Glutamatergic neuron (in vitro differentiated cells): Measurements from ENCODE around the gene PLCXD1. TPM values are rescaled to one million over a fixed set of nuclear protein-coding genes. Genes with fewer than 3 reads are reported as not detected.
"Not testable (repeated sequence)": the region's sequence is repeated elsewhere in the genome, so short reads cannot be mapped to it uniquely, and the experiment has no call there.

Source experiments
- DNase-seq: peaks from one replicate; pipeline ENCODE4 v3.0.0; 2022
- H3K27ac Mint-ChIP-seq: one replicate; pipeline ENCODE4 v1.8.0; 2020; ENCODE audit warnings: mild to moderate bottlenecking, mixed read lengths, inconsistent platforms; ENCODE audit not compliant: unreplicated experiment
- H3K27me3 Mint-ChIP-seq: one replicate; pipeline ENCODE4 v1.8.0; 2020; ENCODE audit warnings: mild to moderate bottlenecking, moderate library complexity, mixed read lengths, inconsistent platforms; ENCODE audit not compliant: unreplicated experiment
- H3K36me3 Mint-ChIP-seq: one replicate; pipeline ENCODE4 v1.8.0; 2020; ENCODE audit warnings: mild to moderate bottlenecking, mixed read lengths, inconsistent platforms; ENCODE audit not compliant: unreplicated experiment
- H3K4me1 Mint-ChIP-seq: one replicate; pipeline ENCODE4 v1.8.0; 2020; ENCODE audit warnings: mild to moderate bottlenecking, low read depth, mixed read lengths, inconsistent platforms; ENCODE audit not compliant: unreplicated experiment
- H3K4me3 Mint-ChIP-seq: one replicate; pipeline ENCODE4 v1.8.0; 2020; ENCODE audit warnings: mild to moderate bottlenecking, mixed read lengths, inconsistent platforms; ENCODE audit not compliant: unreplicated experiment
- H3K9me3 Mint-ChIP-seq: one replicate; pipeline ENCODE4 v1.8.0; 2020; ENCODE audit warnings: mild to moderate bottlenecking, moderate library complexity, mixed read lengths, inconsistent platforms; ENCODE audit not compliant: unreplicated experiment
- CTCF ChIP-seq: fragments of 200-600 bp; sonication (generic); IDR thresholded peaks from one replicate; pipeline ENCODE4 v1.5.0; 2021; ENCODE audit not compliant: partially characterized antibody, unreplicated experiment
- total RNA-seq: library from RNA; stranded (reverse); fragmentation: NEBNext Ultra II Directional; extraction: Animal tissue kit (Norgen Biotek cat#: 25700); gene quantifications from one replicate; pipeline ENCODE4 v1.2.1, GENCODE V29; 2021; ENCODE audit not compliant: unreplicated experiment

Gene PLCXD1
- total RNA-seq, 1 donor from 2014 or later: 36.4 TPM

DNA sequence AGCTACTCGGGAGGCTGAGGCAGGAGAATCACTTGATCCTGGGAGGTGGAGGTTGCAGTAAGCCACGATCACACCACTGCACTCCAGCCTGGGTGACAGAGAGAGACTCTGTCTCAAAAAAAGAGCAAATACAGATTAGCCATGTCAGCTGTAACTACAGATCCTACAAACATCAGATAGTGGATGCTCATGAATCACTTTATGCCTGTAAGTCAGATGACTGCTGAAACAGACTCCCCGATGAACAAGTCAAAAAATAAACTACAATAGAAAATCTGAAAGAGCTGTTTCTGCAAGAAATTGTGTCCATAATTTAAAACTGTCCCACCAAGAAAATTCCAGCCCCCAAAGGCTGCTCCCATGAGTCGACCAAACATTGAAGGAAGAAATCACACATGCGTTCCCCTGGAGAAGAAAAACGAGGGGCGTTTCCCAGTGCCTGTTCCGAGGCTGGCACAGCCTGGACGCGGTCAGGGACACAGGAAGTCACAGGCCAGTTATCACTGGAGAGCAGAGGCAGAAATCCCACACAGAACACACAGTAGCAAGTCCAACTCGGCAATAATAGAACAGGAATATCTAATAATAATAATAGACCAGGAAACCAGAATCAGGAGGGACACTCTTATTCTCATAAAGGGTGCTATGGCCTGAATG is 67.4 kb downstream of the PLCXD1 start:
- no peak for TF ChIP-seq CTCF
- Mint-ChIP-seq H3K9me3 (peaks cover 9% of the 10 kb centered on the region), H3K27me3 (peaks cover 2% of the 10 kb centered on the region), H3K4me3 (peak overlapping the region; percentile 40), H3K36me3 (no peaks in the 10 kb centered on the region), H3K27ac (no peak overlapping the region), H3K4me1 (peaks cover 7% of the 10 kb centered on the region)
- no peak for DNase-seq

GRCh38 chrX:349196-349595 is 68.0 kb downstream of the PLCXD1 start:
- no peak for DNase-seq
- H3K27ac Mint-ChIP-seq: no peak overlapping the region
- H3K4me1 Mint-ChIP-seq: peaks cover 7% of the 10 kb centered on the region
- H3K4me3 Mint-ChIP-seq: no peak overlapping the region
- H3K27me3 Mint-ChIP-seq: peaks cover 2% of the 10 kb centered on the region
- TF ChIP-seq CTCF: no peak
- H3K9me3 Mint-ChIP-seq: peaks cover 9% of the 10 kb centered on the region
- no peaks in the 10 kb centered on the region for H3K36me3 Mint-ChIP-seq

GRCh38 chrX:349702-350101 is 68.5 kb downstream of the PLCXD1 start:
- Mint-ChIP-seq H3K27ac (no peak overlapping the region), H3K36me3 (no peaks in the 10 kb centered on the region), H3K4me3 (no peak overlapping the region), H3K27me3 (peaks cover 2% of the 10 kb centered on the region), H3K4me1 (peaks cover 7% of the 10 kb centered on the region), H3K9me3 (peaks cover 10% of the 10 kb centered on the region)
- TF ChIP-seq CTCF: no peak
- DNase-seq: no peak

DNA sequence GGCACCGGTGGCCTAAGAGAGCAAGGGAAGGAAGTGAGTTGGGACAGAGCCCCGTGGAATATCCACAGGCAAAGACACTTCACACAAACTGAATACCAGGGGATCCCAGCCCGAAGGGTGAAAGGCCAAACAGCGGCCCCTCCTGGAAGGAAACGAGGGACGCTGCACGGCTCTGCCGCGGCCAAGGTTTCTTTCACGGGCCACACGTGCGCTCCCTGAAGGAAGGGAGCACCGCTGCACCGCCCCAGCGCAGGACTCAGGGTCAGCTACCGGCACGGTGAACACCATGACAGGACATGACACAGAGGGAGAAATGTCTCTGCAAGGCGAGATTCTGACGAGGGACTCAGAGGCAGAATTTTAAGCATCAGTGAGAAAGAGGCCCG is 69.0 kb downstream of the PLCXD1 start:
- Mint-ChIP-seq H3K27me3 (peaks cover 2% of the 10 kb centered on the region), H3K36me3 (no peaks in the 10 kb centered on the region), H3K4me3 (no peak overlapping the region), H3K4me1 (peaks cover 7% of the 10 kb centered on the region), H3K9me3 (peaks cover 12% of the 10 kb centered on the region), H3K27ac (peak overlapping the region; percentile 17)
- no peak for TF ChIP-seq CTCF
- DNase-seq: no peak

DNA sequence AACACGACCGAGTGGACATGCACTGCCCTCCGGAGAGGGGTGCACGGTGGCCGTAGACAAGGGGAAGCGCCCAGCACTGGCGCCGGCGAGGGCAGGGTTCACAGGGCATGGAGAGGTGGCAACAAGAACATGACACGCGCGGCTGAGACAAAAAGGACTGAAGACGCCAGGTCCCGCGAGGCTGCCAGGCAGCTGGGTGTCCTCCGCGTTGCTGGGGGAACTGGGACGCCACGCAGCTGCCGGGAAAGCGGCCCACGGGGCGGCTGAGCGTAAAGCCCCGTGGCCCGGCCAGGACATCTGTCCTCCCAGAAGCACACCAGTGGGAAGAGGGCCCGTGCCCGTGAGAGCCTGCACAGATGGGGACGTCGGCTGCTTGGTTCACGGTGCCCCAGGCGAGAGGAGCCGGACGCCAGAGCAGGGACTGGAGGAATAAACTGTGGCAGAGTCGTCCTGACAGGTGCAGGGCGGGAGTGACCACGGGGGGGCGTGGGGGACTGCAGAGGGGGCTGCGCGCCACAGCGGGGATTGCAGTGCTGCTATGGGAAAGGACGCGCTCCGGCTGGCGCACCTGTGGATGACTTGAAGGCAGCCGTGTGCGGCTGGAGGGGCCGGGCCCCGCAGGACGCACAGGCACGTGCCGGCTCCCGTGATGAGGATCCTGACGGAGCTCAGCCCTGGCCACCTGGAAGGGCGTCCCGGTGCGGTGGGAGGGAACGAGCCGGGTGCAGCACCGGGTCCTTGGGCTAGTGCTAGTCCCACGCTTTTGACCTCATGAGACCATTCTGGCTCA is 69.5 kb downstream of the PLCXD1 start:
- Mint-ChIP-seq H3K36me3 (no peaks in the 10 kb centered on the region), H3K27me3 (peaks cover 2% of the 10 kb centered on the region), H3K4me3 (no peak overlapping the region), H3K4me1 (peaks cover 7% of the 10 kb centered on the region), H3K27ac (peak overlapping the region; percentile 17), H3K9me3 (peaks cover 12% of the 10 kb centered on the region)
- no peak for DNase-seq
- no peak for TF ChIP-seq CTCF

DNA sequence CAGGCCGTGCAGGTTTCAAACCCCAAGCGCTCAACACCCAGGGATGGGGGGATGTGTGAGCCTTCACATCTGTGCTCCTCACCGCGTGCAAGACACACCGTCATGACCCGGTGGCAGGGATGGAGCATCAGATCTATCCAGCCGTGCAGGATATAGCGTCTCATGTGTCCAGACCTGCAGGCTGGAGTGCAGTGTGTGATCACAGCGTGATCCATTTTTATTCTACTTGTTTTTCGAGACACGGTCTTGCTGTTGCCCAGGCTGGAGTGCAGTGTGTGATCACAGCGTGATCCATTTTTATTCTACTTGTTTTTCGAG is 70.1 kb downstream of the PLCXD1 start:
- not testable (repeated sequence) for H3K27ac Mint-ChIP-seq, DNase-seq, H3K4me3 Mint-ChIP-seq, H3K4me1 Mint-ChIP-seq, H3K36me3 Mint-ChIP-seq, H3K27me3 Mint-ChIP-seq
- H3K9me3 Mint-ChIP-seq: peaks cover 12% of the 10 kb centered on the region
